GM12873 (cell line): ENCODE results near the gene SLC9A8.

ENCODE experiments used
- TF ChIP-seq, protein P1 (sequence below): IDR thresholded peaks from 2 replicates; pipeline ENCODE4 v1.5.1; 2012; ENCODE audit warnings: low read depth, mild to moderate bottlenecking, moderate library complexity, low read length, control low read depth; ENCODE audit not compliant: insufficient read depth; ENCODE audit errors: missing control alignments

SLC9A8 gene

DNA sequence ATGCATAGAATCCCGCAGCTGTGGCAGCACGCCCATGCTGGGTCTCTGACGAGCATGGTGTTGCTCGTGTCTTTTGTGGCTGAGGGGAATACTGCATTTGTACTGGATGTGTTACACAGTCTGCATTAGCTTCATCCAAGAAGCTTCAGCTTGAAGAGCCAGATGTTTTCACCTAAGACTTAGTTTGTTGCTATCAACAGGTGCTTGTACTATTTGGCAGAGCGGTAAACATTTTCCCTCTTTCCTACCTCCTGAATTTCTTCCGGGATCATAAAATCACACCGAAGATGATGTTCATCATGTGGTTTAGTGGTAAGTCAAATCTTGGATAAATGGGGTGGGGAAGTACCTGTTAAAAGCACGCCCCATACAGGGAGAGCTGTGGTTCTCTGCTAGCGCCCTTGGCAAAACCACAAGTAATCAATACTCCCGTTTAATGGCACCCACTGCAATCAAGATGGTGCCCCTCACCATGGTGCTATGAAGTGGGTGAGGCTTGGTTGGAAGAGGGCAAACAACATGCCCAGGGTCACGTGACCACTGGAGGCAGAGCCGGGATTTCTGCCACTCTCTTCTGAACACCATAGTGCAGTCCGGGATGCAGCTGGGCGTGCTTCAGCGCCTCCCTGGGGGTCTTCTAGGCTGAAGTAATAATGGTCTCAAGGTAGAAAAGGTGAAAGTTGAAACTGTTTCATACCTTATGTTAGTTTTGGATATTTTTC lies 68.3 kb downstream of the SLC9A8 start:
- TF ChIP-seq, protein P1, sequence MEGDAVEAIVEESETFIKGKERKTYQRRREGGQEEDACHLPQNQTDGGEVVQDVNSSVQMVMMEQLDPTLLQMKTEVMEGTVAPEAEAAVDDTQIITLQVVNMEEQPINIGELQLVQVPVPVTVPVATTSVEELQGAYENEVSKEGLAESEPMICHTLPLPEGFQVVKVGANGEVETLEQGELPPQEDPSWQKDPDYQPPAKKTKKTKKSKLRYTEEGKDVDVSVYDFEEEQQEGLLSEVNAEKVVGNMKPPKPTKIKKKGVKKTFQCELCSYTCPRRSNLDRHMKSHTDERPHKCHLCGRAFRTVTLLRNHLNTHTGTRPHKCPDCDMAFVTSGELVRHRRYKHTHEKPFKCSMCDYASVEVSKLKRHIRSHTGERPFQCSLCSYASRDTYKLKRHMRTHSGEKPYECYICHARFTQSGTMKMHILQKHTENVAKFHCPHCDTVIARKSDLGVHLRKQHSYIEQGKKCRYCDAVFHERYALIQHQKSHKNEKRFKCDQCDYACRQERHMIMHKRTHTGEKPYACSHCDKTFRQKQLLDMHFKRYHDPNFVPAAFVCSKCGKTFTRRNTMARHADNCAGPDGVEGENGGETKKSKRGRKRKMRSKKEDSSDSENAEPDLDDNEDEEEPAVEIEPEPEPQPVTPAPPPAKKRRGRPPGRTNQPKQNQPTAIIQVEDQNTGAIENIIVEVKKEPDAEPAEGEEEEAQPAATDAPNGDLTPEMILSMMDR = no peak

DNA sequence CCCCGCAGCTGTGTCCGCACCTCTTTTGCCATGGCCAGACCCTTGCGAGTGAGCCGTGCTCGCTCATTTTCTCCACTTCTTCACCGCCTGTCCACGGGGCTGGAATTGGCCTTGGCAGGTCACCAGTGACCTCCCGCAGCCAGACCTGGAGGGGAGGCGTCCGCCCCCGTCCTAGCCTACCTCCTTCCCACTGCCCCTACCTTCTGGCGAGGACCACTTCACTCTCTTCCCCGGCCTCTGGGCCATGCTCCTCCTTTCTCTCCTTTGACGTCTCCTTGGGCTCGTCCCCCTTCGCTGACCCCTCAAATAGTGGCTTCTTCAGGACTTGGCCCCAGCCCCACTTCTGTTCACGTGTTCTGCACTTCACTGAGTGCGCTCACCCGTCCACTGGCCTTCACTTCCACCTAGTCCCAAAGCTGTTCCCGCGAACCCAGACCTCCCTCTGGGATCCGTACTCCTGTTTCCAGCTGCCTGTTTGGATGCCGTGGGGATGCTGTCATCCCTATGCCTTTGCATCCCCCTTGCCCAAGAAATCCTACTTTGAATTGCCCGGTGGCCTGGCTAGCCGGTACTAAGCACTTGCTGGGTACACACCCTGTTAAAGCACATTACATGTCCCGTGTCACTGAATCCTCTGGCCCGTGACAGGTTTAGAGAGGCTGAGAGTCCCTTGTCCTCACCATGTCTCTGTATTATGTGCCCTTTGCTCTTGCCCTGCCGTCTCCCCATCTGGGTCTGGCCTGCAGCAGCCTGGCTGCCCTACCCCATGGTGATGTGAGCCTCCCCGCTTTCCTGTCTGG lies 69.7 kb downstream of the SLC9A8 start:
- TF ChIP-seq, protein P1 = no peak

DNA sequence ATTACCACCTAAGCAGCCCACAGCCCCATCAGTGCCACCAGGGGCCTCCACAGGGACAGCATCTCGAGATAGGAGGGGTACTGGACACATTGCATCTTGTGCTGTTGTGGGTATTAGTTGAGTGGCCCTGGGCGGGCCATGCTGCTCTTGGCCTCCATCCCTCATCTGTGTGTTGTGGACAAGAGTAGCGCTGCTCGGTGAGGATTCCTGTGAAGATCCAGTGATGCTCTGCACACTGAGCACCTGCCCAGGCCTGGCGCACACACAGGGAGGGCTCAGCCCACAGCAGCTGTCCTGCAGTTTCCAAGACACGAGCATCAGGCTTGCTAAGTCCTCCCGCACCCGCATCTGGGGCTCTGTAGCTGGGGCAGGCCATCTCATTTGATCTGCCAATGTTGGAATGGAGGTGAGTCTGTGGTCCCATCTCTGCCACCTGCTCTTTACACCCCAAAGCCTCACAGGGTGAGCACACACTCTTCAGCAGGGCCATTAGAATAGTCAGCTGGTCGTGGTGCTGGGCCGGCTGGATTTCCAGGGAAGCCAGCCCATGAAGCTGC lies 70.7 kb downstream of the SLC9A8 start:
- TF ChIP-seq, protein P1 = no peak

DNA sequence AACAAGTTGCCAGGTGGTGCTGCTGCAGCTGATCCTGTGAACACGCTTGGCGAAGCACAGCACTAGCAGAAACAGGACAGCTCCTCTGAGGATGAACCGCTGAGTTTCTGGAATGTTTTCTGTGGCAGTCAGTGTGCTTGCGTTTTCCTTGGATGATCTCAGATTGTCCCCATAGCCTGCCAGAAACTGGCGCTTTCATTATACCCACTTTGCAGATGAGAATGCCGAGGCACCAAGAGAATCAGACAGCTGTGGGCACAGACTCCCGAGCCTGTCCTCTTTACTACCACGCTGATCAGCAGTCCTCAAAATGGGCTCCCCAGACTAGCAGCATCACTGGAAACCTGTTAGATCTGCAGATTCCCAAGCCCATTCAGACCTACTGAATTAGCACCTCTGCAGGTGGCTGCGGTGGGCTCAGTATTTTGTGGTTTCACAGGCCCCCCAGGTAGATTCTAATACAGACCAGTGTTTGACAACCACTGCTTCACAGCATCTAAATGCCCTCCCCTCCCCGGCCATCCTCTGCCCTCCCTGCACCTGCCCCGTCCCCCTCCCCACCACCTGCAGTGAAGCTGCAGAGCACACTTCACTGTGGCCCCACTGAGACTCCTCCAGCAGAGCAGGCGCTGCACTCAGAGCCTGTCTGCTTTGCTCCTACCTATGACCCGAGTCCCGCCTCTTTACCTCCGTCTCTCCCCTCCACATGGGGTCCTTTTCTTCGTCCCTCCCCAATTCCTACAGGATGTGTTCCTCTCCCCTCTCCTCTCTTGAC lies 73.1 kb downstream of the SLC9A8 start:
- TF ChIP-seq, protein P1 = no peak

GRCh38 chr20:49886571-49887213 lies 74.1 kb downstream of the SLC9A8 start:
- TF ChIP-seq, protein P1 = no peak

DNA sequence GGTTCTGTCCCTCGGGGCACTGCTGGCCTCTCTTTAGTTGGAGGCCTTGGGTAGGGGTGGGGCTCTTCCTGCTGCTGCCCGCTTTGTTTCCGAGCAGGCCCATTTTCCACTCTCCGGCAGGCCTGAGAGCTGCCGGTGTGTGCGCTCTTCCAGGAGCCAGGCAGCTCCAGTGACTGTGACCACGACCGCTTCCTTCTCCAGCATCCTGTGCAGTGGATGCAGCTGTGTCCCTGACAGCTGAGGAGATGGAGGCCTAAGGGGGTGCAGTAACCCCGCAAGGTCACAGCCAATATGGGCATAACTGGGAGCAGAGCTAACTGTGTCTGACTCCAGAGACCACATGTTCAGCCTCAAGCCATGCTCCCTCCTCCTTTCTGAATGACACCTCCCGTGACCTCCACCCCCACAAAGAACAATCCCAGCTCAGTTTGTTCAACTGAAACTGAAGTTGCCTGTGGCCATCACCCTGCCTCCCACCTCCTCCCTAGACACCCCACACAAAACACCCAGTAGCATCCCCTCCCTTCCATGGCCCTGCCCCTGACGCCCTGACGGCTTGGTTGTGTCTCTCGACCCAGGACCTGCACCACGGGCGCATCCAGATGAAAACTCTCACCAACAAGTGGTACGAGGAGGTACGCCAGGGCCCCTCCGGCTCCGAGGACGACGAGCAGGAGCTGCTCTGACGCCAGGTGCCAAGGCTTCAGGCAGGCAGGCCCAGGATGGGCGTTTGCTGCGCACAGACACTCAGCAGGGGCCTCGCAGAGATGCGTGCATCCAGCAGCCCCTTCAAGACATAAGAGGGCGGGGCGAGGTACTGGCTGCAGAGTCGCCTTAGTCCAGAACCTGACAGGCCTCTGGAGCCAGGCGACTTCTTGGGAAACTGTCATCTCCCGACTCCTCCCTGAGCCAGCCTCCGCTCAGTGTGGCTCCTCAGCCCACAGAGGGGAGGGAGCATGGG lies 74.9 kb downstream of the SLC9A8 start:
- TF ChIP-seq, protein P1 = no peak
